T-helper 2 cell (primary cell): ENCODE data around the gene FETUB.

Experiments
- DNase-seq, 5 experiments: peaks; one replicate each; pipeline versions ENCODE4 v3.0.0 to v3.0.0-alpha.2; 2012 to 2022
- total RNA-seq, 2 donors: gene quantifications; one replicate each; lab custom pipeline; 2026; lab: John Stamatoyannopoulos, UW

The FETUB gene, protein sequence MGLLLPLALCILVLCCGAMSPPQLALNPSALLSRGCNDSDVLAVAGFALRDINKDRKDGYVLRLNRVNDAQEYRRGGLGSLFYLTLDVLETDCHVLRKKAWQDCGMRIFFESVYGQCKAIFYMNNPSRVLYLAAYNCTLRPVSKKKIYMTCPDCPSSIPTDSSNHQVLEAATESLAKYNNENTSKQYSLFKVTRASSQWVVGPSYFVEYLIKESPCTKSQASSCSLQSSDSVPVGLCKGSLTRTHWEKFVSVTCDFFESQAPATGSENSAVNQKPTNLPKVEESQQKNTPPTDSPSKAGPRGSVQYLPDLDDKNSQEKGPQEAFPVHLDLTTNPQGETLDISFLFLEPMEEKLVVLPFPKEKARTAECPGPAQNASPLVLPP
- total RNA-seq, result 0 reads per million in 2 donors

DNA sequence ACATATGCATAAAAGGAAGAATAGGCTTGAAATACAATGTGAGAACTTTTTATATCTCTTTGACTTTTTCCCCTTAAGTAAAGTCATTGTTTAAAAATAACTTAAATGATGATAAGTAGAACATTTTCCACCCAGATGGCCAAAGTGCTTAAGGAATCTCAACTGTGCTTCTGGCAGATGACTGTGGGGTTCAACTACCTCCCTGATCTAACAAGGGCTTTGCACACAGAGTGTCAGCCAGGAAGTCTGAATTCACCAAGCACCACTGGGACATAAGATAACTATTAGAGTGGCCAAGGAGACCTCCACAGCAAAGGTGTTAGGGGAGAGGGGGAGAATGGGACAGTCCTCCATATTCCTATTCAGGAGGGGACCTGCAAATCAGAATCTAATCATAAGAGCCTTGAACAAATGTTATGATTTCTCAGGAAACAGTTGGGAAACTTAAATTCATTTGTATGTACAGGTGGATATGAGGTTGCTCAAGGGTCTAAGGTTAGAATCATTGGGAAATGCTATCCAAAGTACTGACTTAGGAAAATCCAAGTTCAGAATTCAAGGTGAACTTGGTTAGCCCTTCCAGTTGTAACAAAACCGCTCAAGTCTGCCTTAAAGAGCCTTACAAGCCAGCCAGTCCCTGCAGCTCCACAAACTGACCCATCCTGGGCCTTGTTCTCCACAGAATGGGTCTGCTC lies at the start of gene FETUB:
TSS of gene FETUB (plus strand) at position 622 of the 695 bp plus-strand sequence. CDS start at position 684, 62 bp downstream.
- no peak for DNase-seq

DNA sequence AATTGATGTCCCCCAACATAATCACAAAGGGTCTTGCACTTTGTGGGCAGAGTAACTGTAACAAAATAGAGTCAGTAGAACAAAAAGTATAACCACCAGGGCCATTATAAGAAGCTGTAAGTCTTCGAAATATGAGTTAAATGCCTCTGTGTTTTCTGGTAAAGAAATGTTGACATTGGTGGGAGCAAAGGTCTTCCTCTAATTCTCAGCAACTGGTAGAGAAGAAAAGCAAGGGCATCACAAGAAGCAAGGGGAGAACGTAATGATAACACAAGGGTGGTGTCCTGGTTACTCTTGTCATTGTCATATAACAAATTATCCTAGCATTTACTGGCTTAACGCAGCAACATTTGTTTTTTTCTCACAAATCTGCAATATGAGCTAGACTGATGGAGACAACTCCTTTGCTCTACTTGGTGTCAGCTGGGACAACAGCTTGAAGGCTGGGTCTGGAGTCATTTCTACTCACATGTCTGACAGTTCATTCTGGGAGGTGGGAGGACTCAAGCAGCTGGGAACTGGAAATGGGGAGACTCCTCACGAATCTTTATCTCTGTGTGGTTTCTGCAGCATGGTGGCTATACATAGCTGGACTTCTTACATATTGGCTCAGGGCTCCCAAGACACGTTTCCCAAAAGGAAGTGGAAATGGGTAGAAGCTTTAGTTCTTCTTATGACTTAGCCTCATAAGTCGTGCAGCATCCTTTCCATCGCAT lies 49.5 kb upstream of the FETUB start:
- DNase-seq, result no peak

DNA sequence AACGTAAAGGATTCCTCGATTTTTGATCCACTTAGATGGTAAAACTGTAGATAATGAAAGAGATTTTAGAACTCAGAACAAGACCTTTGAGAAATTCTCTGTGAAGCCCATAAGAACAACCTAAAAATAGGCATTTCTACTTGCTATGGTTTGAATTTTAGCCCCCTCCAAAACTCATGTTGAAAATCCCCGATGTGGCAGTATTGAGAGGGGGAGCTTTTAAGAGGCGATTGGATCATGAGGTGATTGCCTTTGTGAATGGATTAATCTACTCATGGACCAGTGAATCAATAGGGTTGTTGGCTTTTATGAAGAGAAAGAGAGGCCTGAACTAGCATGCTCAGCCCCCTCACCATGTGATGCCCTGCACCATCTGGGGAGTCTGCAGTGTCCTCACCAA lies 47.5 kb upstream of the FETUB start:
- DNase-seq, result no peak

DNA sequence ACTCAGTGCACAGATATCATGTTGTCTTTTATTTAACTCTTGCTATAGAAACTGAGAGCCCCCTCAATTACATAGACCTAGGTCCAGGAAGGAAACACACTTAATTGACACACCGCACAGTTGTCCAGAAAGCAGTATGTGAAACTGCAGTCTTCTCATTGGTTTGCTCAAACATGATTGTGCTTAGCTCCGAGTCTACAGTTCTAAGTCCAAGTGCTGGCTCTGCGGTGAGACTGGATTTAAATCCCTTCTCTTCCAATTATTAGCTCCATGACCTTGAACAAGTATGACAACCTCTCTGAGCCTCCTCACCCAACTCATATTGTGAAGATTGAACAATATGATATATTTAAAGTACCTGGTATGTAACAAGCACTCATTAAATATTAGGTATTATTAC lies 46.3 kb upstream of the FETUB start:
- DNase-seq, result no peak

DNA sequence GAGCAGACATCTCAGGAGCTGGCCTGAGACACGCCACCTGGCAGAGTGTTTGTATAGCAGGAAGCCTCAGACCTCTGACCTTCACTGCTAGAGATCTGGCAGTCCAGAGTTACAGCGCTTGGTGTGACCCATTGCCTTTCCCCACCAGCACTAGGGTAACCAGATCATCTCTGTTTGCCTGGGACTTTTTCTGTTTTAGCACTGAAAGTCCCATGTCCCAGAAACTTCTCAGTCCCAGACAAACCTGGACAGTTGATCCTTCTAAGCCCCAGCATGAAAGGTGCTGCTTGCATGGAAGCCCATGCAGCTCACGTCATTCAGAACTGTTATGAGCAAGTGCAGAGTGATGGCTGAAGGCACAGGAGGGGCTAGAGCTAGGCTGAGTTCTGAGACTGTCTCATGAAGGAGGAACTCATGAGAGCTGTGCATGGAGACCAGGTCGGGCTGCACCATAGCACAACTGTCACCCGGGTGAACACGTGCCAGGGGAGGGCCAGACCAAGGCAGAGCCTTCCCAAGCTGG lies 45.5 kb upstream of the FETUB start:
- no peak for DNase-seq

DNA sequence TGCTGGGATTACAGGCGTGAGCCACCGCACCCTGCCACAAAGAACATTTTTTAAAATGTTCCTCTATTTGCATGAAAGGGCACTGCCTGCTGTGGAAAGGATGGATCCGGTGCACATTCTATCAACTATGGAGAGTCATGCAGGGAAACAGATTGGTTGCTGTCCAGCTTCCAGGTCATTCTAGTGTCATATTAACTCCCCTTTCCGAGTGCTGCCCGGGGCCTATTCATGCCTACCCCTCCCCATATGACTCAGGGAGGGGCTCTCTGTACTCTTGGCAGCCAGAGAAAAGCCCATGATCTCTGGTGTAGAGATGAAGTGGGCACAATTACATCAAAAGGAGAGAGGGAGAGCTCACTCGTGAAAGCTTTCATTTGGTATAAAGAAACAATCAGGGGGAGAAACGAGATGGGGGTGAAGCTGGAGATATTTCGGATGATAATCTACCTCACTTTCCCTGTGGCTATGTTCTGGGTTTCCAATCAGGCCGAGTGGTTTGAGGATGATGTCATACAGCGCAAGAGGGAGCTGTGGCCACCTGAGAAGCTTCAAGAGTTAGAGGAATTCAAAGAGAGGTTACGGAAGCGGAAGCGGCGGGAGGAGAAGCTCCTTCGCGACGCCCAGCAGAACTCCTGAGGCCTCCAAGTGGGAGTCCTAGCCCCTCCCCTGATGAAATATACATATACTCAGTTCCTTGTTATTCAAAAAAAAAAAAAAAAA lies 43.5 kb upstream of the FETUB start:
- DNase-seq, result no peak

DNA sequence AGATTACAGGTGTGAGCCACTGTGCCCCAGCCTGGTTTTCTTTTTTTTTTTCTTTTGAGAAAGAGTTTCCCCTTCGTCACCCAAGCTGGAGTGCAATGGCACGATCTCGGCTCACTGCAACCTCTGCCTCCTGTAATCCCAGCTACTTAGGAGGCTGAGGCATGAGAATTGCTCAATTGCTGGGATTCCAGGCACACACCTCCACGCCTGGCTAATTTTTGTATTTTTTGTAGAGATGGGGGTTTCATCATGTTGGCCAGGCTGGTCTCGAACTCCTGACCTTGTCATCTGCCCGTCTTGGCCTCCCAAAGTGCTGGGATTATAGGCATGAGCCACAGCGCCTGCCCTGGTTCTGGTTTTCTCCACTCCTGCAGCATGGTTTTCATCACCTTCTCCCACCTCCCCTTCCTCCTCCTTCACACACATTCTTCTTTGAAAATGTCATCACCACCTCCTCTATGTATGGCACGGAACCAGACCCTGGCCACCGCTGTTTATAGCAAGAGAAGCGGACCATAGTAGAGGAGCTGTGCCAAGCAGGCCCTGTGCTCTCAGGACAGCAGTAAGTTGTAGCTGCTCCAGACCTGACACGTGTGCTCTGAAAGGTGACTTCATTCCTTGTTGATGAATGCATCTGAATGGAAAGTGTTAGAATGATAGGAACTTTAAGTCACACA lies 42.0 kb upstream of the FETUB start:
- no peak for DNase-seq

DNA sequence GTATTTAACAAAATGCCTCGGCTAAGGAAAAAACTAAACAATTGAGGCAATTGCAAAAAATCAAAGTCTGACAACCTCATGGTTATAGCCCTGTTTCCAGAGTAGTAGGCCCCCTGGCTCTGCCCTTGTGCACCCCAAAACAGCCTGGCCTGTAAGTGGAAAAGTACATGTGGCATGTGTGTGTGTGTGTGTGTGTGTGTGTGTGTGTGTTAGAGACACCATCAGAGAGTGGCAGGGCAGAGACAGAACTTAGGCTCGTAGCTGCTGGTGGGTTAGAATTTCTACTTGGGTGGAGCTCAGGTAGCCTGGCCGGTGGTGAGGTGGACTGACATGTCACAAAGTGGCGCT lies 41.4 kb upstream of the FETUB start:
- DNase-seq, result no peak

DNA sequence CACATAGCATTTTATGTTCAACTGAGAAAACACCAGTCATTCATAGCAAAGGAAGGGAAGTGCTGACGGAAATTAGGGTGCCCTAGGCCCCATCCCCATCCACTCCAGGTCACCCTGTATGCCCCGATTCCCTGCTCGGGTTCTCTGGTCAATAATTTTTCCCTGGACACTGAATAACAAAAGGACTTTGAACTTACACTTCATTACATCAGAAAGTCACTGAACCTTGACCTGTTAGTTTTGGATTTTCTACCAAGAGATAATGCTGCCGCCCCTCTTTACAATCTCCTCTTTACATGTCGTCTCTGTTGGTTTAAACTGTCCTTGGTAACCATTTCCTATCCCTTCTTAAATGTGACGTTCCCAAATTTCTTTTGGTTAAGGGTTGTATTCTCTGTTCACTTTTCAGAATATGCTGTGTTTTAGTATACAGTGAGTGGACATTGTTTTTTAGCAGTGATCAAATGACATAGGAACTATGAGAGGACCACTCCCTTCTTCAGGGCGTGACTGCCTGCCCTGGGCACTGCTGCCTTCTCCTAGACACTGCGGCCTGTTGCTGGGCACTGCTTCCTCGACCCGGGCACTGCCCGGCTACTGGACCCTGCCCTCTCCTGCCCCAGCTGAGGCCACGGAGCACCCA lies 40.9 kb upstream of the FETUB start:
- no peak for DNase-seq

DNA sequence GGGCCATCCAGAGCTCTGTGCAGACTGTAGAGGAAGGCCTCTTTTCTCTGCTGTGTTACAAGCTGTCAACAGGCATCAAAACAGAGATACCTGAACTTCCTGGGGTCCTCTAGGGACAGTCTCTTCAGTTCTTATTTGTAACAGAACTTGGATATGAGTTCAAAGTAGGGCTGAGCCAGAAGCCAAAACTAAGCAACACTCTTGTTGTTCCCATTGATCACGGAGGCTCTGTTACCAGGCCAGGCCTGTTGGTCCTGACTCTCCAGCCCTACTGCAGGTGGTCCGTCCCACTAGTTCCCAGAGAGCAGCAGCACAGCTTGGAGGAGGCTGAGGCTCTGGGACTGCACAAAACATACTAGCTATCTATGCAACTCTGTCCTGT lies 40.4 kb upstream of the FETUB start:
- DNase-seq, result no peak

DNA sequence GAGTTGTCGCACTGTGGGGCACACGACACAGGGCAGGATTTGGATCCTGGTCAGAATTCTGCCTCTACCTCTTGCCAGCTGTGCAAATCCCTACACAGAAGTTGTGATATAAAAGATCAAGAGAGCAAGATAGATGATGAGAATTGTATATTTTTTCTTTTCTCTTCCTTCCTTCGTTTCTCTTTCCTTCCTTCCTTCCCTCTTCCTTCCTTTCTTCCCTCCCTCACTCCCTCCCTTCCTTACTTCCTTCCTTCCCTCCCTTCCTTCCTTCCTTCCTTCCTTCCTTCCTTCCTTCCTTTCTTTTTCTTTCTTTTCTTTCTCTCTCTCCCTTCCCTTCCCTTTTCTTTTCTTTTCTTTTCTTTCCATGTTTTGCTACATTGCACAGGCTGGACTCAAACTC lies 39.3 kb upstream of the FETUB start:
- DNase-seq, result no peak

DNA sequence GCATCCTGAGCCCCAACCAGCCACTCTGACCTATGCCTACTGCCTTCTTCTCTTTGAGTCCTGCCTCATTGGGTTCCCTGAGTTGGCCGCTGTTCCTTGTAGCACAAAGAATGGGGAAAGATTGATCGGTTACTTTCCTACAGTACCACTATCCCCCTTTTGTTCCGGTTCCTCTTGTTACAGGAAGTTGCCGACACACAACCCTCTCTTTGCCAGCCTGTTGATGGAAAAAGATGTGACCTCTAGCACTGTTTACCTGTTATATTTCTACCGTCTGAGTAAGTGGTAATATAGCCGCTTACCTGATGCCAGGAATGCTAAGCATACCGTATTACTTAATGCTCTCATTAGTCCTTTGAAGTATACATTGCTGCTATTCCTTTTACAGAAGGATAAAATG lies 37.0 kb upstream of the FETUB start:
- DNase-seq, result no peak

DNA sequence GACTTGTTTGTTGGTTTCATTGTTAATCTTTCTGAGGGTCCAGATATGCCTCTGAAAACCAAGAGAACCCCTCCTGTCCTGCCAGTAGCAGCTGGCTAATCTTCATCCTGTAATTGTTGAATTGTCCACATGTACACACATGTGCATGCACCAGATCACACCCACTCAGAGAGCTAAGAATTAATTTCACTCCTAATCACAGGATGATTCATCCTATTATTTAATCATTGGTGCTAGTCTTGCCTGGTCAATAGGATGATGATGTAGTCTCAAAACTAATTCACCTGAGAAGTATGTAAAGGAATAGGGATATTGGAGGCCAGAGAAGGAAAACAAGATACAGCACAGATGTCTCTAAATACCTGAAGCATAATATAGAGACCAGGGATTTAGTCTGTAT lies 35.1 kb upstream of the FETUB start:
- no peak for DNase-seq

DNA sequence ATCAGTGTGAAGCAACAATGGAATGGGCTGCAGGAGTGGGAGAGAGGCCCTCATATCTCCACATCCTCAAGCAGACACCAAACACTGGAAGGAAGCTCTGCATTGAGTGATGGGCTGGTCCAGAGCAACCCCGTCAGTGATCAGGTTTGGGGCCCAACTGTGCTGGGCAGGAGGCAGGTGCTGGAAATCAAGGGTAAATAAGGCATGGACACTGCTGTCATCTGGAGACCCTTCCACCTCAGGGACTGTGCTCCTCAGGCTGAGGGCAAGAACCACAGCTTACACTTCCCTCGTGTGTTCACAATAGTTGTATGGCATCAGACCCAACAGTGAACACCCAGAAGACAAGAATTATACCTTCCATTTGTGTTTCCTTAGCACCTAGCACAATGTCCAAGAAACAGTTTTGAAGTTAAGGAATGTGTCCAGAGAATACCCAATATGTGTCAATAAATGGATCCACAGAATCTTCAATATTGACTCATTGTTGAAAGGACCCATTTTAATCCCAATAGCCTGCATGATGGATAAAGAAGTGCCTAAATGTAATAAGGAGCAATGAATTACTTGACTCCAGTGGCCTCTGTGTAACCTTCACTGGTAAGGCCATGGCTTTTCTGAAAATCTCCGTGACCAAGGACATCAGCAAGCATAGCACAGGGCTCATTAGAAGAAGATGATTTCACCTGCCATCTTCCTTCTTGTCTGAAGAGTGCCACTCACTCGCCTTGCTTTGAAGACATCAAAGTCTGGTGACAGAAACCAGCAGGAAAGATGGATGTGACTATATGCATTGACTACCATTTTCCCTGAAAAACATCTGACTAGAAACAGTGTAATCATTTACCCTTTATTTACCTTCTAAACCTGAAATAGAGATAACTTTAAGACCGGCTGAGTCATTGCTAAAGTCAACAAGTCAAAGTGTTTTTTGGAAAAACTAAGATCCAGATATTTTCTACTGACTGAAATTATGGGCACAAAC lies 34.3 kb upstream of the FETUB start:
- no peak for DNase-seq

DNA sequence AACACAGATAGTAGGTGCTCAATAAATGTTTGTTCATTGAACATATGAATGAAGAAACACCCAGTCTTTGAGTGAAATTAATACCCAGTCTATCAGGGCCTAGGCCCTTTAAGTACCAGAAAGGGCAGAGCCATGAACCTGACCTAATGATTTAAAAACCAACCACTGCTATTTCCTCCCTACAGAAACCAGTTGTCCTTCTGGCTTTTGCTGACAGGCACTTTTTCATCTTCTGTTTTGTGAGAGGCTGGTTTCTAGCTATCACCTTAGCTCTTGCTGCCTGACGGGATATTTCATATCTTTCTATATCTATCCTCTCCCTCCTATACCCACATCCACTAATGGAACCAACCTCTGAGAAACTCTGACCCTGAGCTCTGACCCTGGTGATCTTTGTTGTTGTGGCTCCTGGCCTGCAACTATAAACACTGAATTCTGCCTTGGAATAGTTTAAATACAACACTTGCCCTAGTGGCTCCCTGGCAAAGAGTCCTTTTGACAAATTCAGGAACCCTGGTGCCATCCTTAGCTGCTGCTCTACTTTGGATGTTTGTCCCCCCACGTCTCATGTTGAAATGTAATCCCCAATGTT lies 31.5 kb upstream of the FETUB start:
- DNase-seq, result no peak

DNA sequence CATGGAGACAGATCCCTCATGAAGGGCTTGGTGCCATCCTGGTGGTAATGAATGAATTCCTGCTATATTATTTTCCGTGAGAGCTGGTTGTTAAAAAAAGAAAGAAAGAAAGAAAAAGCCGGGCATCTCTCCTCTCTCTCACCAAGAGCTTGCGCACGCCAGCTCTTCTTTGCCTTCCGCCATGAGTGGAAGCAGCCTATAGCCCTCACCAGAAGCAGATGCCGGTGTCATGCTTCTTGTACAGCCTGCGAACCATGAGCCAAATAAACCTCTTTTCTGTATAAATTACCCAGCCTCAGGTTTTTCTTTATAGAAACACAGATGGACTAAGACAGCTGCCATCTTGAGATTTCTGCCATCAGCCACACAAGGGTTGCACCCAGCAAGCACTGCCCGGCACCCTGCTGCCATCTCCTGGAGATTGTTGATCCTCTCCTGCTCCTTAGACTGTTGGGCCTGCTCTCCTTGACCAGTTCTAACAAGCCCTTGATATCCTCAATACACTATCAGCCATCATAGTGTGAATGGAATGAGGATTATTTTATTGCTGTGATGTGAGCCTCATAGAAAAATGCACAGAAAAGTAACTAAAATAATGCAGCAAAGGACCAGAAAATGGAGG lies 30.8 kb upstream of the FETUB start:
- no peak for DNase-seq

DNA sequence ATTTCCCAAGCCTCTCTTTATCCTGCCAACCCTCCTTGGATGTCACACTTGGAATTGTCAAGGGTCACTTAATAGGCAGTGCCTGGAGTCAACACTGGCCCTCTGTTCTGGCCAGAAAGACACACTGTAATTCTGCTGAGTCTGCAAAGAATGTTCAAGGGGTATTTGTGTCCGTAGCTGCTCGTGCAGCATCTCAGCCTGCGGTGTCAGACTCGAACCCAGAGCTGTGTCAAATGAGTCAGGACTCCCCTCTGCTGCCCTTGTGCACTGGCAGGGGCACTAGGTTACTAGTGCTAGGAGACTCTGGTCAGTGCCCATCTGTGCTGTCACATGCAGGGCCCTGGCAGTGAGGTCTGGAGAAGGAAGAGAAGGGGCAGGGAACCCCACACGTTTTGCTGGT lies 28.1 kb upstream of the FETUB start:
- DNase-seq, result no peak

DNA sequence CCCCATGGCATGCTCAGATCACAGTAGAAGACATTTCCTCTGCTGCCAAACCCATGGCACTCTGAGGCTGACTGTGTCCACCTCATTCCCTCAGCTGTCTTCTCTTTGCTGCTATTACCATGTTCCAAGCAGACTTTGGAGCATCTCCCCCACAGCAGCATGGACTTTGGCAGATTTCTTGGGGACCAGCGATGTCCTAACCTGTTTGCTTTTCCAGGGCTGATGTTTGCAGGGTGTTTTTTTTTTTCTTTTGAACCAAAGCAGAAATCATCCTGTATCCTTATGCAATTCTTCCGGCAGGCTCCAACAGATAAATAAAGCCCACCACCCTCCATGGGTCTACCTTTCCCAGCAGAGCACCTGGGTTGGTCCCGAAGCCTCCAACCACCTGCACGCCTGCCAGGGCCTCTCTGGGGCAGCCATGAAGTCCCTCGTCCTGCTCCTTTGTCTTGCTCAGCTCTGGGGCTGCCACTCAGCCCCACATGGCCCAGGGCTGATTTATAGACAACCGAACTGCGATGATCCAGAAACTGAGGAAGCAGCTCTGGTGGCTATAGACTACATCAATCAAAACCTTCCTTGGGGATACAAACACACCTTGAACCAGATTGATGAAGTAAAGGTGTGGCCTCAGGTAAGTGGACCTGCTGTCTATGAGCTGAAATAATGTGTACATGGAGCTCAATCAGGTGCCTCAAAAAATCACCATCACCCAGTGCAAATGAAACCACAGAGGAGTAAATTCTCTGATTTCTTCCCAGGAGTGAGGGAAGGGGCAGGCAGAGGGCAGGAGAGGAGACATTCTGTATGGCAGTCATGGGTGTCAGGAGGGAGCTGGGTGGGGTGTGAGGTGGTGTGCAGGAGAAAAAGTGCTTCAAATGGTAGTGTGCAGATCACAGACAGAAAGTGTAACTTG lies 27.2 kb upstream of the FETUB start, which contains the start of gene AHSG:
TSS of gene AHSG (plus strand) at position 340 of the 916 bp plus-strand sequence. CDS start at position 422, 82 bp downstream.
- no peak for DNase-seq
